Measurements from ENCODE around the gene SLC16A2. TPM values are rescaled to one million over a fixed set of nuclear protein-coding genes. Genes with fewer than 3 reads are reported as not detected.

SLC16A2 gene
- total RNA-seq (2014; rRNA removed; shearing (Covaris generic)), result 22.2 and 25.4 TPM in 2 replicates

DNA sequence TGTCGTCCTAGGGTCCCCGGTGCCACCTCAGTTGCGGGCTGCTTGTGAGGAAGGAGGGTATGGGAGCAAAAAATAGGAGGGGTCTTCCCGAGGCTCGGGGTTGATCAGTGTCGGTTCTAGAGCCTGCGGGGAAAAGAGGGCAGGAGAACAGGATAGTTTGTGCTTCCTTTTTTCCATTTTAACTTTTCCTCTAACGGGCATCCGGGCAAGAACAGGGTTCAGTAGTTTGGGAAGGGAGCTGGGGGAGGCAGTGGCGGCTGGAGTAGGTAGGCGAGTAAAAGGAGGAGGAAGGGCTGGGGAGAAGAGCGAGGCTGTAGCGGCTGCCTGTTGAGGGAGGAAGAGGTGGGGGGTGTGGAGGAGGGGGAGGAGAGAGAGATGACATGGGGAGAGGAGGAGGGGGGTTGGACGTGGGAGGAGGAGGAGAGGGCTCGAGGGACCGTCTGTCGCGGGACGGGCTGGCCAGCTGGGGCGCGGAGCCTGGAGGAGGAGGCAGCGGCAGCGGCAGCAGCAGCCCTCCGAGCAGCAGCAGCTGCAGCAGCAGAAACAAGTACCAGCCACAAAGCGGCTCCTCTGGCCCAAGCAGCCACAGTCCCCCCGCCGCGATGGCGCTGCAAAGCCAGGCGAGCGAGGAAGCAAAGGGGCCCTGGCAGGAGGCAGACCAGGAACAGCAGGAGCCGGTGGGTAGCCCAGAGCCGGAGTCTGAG lies at the start of gene SLC16A2:
Gene SLC16A2, plus strand, starts transcription at position 458 of the 704 bp plus-strand sequence. Its CDS starts 145 bp downstream, at position 603.
- DNase-seq (ENCODE audit: low read depth), result peak; percentile 90

DNA sequence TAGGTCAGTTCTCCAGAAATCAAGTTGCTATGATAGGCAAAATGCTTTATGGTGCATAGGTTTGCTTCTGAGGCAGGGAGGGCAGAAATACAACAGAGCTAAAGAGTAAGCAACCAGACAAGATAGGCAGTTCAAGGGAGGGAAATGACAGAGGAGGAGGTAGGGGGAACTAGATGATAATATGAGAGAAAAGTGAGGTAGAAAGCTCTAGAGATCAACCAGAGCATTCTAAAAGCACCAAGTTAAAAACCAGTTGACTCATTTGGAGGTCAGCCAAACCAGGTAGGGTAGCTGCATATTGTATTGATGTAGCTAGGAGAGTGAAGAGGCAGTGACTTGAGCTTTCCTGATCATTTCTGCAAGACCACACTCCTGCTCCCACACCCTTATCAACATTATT lies 49.0 kb upstream of the SLC16A2 start:
- no peak for DNase-seq (ENCODE audit: low read depth)

DNA sequence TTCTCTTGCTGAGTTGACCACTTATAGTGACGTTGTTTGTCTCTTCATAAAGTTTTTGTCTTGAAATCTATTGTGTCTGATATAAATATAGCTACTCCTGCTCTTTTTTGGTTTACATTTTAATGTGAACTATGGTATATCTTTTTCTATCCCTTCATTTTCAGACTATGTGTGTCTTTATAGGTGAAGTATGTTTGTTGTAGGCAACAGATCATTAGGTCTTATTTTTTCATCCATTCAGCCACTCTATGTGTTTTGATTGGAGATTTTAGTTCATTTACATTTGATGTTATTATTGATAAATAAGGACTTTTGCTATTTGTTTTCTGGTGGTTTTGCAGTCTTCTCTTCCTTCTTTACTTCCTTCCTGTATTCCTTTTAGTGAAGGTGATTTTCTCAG lies 44.0 kb upstream of the SLC16A2 start:
- no peak for DNase-seq (ENCODE audit: low read depth)

DNA sequence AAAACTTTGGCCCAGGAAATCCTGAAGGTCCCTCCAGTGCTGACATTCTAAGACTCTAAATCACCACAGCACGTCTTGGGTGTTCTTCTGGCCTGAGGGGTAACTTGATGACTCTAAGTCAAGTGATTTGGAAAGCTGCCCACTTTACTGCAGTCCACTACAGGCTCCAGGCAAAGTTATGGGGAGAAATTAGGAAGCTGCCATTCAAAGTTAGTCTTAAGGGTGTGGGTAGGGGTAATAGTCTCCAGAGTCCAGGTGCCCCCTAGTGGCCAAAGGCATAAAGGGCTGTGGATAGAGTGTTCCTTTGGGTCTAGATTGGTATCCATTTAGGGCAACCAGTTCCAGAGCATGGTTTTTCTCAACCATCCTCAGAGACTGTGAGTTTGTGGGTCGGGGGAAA lies 38.7 kb upstream of the SLC16A2 start:
- peak; percentile 81 for DNase-seq (ENCODE audit: low read depth)

DNA sequence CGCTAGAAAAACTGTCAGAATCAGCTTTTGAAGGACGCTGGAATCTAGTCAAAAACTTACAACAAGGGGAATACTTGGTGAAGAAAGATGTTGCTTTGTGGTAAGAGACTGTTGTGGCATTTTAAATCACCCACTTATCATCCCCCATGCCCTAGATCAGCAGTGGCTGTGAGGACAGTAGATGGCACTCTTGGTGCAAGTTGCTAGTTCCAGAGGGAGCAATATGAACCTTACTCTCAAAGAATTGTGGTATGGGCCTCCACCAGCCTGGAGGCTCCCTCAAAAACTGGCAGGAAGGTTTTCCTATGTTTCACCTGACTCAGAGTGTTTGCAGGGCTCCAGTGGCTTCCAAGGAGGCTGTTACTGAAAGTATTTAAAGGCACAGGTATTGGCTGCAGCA lies 37.7 kb upstream of the SLC16A2 start:
- peak; percentile 68 for DNase-seq (ENCODE audit: low read depth)

DNA sequence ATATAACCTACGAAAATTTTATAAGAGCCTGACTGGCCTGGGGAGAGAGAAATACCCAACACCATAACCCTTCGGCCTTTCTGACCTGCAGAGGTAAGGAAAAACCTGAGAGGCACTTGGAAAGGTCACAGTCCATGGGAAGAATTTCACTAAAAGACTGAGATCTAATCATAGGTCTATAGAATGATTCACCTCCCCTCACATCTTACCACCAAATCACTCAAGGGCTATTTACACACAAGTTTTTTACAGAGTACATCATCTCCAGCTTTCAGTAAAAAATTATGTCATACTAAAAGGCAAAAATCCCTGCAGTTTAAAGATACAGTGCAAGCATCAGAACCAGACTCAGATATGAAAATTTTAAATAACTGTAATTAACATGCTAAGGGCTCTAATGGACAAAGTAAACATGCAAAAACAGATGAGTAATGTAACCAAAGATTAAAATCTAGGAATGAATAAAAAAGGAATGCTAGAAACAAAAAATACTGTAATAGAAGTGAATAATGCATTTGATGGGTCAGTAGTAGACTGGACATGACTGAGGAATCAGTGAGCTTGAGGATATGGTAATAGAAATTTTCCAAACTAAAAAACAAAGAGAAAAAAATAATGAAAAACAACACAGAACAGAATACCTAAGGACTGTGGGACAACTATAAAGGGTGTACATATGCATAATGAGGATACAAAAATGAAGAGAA lies 32.1 kb upstream of the SLC16A2 start:
- peak; percentile 12 for DNase-seq (ENCODE audit: low read depth)

DNA sequence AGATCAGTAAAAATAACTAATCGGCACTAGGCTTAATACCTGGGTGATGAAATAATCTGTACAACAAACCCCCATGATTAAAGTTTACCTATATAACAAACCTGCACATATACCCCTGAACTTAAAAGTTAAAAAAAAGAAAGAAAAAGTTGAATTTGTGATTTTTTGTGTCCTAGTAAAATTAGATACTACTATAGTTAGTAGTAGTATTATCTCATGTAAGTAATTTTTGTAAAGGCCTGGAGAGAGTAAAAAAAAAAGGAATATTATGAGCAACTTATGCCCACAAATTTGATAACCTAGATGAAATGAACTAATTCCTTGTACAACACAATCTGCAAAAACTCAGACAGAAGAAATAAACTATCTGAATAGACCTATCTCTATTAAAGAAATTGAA lies 25.7 kb upstream of the SLC16A2 start:
- no peak for DNase-seq (ENCODE audit: low read depth)

DNA sequence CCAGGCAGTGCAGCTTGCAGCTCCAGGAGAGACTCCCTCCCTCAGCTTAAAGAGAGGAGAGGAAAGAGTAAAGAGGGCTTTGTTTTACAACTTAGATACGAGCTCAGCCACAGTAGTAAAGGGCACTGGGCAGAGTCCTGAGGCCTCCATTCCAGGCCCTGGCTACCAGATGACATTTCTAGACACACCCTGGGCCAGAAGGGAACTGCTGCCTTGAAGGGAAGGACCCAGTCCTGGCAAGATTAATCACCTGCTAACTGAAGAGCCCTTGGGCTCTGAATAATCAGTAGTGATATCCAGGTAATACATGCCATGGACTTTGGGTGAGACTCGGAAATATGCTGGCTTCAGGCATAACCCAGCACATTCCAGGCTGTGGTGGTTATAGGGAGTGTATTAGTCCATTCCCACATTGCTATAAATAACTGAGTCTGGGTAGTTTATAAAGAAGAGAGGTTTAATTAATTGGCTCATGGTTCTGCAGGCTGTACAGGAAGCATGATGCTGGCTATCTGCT lies 15.3 kb upstream of the SLC16A2 start:
- DNase-seq (ENCODE audit: low read depth), result no peak

DNA sequence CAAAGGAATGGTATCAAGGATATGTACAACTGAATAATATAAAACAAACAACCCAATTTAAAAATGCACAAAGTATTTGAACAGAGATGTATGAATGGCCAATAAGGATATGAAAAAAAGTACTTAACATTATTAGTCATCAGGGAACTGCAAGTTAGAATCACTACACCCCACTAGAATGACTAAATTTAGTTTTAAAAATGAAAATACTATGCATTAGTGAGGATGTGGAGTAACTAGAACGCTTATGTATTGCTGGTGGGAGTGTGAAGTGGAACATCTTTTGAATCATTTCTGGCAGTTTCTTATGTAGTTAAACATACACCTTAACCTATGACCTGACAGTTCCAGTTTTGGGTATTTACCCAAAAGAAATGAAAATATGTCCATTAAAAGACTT lies 13.0 kb upstream of the SLC16A2 start:
- DNase-seq (ENCODE audit: low read depth), result no peak

DNA sequence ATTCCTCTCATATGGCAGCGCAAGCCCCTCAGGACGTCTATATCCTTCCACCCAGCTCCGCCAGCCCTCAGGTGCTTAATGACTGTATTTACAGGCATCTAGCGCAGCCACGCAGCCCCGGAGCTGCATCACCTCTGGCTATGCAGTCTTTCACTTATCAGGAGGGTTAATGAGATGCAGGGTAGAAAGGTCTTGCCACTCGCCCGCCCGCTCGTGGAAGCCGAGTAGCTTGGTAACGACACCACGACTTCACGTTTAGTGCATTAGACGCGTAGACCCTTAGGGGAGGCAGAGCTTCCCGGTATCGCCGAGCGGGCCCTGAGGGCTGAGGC lies 1.5 kb upstream of the SLC16A2 start:
- DNase-seq (ENCODE audit: low read depth), result no peak

DNA sequence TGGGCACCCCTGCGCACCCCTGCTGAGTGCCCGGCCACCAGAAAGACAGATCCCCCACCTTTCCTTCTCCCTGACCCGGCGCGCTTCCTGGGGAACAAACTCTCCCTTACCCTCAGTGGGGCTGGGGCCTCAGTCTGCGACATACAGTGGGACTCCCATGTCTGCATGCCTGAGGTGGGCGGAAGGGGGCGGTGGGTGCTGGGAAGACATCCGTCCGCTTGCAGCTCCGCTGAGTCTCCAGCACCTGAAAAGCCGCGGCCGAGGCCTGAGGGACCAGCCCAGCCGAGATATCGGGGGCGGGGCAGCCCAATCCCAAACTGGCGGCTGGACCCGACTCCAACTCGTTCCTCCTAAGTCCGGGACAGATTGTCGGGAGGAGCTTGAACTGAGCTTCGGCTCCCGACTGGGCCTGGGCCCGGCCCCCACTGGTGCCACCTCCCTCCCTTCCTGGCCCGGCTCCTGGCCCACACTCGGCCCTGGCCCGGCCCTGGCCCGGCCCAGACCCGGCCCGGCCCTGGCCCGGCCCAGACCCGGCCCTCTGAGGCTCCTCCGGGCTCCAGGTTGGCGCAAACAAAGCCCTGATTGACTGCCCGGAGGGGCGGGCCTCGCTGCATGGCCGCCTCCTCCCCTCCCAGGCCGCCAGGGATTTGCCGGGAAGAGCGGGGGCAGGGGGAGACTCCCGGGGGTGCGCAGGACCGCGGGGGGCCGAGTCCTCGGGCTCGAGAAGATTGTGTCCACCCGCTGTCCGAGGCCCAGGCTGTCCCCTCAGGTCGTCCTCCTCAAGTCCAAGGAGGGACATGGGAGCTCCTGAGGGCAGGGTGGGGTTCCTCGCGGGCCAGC lies 877 bp upstream of the SLC16A2 start:
- DNase-seq (ENCODE audit: low read depth), result peak; percentile 75

DNA sequence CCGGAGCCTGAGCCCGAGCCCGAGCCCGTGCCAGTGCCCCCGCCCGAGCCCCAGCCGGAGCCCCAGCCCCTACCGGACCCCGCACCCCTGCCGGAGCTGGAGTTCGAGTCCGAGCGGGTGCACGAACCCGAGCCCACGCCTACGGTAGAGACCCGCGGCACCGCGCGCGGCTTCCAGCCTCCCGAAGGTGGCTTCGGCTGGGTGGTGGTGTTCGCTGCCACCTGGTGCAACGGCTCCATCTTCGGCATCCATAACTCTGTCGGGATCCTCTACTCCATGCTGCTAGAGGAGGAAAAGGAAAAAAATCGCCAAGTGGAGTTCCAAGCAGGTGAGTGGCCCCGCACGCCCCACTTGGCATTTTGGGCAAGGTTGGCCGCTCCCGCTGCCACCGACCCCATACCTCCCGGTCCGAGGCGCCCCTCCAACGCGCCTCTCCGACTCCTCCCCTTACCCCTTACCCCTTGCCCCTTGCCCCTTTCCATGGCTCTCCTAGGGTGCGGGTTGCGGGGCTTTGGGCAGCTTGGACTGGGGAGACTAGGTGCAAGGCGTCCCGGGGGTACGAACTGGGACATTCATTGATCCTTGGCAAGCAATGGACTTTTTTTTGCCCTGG lies 553 bp downstream of the SLC16A2 start:
- DNase-seq (ENCODE audit: low read depth), result no peak

DNA sequence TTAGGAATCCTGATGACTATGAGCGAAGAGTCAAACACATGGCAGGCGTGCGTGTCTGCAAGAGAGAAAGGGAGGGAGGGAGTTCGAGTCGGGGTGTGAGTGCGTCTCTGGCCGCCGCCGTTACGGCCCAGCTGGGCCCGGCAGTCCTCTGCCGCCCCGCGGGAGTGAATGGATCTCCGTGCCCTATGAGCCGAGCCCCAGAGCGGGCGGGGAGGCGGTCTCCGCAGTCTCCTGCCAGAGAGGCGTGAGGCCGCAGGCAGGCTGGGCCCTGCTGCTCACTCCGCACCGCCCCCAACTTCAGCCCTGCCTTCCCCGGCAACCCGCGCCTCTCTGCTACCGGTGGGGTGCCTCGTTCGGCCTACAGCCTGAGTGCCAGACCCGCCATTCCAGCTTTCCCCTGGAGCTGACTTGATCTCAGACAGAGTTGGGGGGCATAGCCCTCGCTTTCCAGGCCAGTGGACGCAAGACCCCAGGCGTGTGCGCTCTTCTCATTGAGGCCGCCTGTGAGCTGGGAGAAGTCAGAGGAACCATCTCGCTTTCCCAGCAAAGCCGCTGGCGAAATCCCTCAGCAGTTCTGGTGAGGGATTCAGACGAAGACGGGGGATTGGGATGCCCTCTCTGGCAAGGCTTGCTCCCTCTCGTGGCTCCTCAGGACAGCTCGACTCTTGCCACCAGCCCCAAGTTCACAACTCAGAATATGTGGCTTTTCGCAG lies 1.4 kb downstream of the SLC16A2 start:
- DNase-seq (ENCODE audit: low read depth), result peak; percentile 79

DNA sequence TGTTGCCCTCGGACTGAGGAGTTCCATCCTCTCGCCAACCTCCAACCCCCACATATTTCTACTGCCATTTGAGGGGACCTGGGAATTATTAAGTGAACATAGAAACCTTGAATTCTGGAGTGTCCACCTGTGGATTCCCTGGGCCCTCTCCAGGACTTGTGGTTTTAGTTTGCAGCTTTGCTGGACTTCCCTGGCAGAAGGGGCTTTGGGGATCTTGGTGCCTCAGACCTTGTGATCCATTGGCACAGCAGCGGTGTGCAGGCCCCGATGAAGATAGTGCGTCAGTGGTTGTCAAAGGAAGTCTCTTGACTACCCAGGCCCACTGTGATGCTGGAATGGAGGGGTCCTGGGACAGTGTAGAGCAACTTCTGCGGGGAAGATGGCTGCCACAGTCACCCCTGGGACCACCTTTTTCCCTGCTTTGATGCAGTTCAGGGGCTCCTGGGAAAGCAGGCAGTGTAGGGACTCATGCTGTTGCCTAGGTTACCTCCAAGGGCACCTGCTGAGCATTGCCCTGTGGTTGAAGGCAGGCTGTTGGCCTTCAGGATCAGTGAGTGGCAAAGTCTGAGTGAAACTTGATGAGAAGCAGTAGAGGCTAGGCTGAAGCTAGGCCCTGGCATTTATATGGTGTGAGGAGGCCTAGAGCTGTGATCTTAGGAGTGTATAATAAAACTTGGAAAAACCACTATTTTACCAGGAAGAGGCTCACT lies 2.2 kb downstream of the SLC16A2 start:
- no peak for DNase-seq (ENCODE audit: low read depth)

DNA sequence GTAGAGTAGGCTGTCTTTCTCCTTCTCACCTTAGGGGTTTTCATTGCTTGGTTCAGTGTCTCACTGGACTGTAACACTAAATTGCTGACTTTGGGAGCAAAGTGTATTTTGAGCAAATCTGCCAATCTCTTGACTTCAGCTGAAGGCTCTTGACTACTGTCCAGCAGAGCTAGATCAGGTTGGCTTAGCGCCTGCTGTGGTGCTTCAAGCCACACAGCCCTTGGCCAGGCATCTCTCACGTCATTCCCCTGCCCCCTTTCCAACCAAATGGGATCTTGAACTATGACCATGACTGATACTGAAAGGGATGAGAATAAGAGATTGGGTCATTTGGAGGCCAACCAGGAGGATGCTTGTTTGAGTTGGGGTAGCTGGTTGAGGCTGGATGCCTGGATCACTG lies 4.8 kb downstream of the SLC16A2 start:
- no peak for DNase-seq (ENCODE audit: low read depth)

DNA sequence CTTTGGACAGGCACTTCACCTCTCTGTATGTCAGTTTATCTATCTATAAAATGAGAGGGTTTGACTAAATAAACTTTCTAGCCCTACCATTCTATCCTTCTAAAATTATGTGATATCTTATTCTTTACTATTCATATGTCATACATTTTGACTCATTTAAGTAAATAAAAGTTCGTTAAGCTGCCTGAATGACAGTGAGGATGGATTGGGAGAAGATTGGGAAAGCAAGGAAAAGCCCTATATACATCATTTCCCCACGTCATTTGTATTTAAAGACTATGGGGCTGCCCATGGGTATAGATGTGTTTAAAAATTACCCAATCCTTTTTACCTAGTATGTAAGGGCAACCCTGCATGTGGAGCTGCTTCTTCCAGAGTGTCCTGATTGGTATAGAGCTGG lies 5.3 kb downstream of the SLC16A2 start:
- no peak for DNase-seq (ENCODE audit: low read depth)

DNA sequence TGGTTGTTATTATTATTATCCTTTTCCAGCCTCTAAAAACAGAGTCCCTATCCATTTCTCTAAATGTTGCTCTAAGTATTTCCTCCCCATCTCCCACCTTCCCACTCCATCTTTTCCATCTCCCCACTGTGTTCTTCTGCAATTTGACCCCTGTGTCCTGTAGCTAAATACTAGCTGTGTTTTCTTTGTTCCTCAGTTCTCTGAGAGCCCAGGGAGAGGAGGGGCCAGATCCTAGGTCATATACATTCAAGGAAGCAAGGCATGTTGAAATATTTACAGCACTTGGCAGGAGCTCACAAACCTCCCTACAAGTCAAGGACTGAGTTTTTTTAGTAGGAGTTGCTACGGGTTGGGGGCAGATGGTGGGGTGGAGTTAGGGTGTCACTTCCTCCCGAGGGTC lies 10.5 kb downstream of the SLC16A2 start:
- no peak for DNase-seq (ENCODE audit: low read depth)

DNA sequence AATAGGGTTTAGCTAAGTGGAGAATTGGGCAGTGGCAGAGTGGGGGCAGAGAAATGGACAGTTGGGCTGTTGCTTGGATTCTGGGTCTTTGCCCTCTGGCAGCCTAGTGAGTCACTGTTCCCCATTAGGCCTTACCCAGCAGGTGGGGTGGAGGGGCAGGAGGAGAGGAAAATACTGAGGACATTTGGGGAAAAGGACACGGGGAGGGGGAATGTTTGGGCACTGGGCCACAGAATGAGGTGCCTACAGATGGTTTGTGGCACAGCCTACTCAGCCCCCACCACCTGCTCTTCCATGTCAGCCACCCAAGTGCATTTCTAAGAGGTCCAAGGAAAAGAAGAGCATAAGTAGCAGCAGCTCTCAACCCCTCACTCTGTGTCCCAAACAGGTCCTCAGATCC lies 13.0 kb downstream of the SLC16A2 start:
- no peak for DNase-seq (ENCODE audit: low read depth)

DNA sequence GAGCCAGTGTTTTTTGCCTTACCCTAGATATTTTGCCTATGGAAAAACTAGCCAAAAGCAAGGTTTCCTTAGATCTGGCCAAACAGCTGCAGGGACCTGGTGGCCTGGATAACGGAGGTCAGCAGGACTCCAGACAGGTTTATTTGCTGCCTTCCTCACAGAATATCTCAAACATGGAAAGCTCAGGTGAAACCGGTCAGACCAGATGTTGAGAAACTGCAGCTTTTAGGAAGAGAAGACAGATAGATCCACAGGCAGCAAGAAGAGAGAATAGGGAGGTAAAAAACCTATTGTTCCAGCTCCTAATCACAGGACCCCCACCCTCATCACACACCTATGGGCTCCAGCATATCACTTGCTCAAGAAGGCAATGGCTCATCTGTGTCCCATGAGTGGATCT lies 16.2 kb downstream of the SLC16A2 start:
- DNase-seq (ENCODE audit: low read depth), result no peak

DNA sequence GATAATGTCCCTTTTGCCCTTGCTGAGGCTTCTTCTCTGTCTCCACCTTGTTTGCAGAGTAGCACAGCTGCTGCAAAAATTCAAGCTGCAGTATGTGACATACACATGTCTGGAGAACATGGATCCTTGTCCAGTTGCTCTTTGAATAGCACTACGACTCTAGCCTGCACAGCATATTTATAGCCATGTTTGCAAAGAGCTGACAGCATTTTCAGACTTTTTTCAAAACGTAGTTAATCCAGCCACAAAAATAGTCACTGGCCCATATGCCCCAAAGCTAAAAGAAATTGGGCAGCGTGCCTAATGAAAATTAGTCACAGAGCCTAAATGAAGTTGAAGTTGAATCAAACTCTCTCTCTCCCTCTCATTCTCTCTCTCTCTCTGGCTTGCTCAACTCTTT lies 17.5 kb downstream of the SLC16A2 start:
- peak; percentile 66 for DNase-seq (ENCODE audit: low read depth)

DNA sequence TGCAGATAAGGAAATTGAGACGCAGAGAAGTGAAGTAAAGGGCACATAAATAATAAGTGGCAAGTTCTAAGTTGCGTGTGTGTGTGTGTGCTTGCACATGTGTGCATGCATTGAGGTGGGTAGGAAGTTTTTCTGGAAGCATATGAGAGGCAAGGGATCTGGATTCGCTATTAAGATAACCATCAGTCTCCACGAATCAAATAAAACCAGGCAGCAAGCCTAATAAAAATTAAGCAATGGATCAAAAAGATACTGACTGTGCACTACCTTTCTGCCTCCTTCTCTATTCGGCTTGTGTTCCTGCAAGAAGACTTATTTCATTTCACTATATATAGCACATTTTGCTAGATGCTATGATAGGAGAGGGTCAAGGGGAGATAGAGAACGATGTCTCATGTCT lies 23.8 kb downstream of the SLC16A2 start:
- no peak for DNase-seq (ENCODE audit: low read depth)
